ENCODE data around the gene INPP5D. TPM values are rescaled to one million over a fixed set of nuclear protein-coding genes. Genes with fewer than 3 reads are reported as not detected.
A peak's percentile ranks its signal among the peaks of the same experiment; 100 is the strongest.

INPP5D gene
- total and polyA plus RNA-seq, 2 of the 13 experiments (the other 11 are each of a cell fraction or from before 2014, with no cell fraction given) = 16.7 to 18.0 TPM

- no peak for TF ChIP-seq ARID2 (CRISPR knock-in tag; IDR thresholded peaks at IDR 0.05; ENCODE audit: borderline replicate concordance)
- TF ChIP-seq HOXA9 (CRISPR knock-in tag; IDR thresholded peaks at IDR 0.05; ENCODE audit: borderline replicate concordance) = no peak
- no peak for TF ChIP-seq ZNF720 (CRISPR knock-in tag; IDR thresholded peaks at IDR 0.05)
- no peak for TF ChIP-seq SRSF4 (IDR thresholded peaks at IDR 0.05; ENCODE audit: low read depth, low read length, poor library complexity, severe bottlenecking)
- TF ChIP-seq, protein P1, sequence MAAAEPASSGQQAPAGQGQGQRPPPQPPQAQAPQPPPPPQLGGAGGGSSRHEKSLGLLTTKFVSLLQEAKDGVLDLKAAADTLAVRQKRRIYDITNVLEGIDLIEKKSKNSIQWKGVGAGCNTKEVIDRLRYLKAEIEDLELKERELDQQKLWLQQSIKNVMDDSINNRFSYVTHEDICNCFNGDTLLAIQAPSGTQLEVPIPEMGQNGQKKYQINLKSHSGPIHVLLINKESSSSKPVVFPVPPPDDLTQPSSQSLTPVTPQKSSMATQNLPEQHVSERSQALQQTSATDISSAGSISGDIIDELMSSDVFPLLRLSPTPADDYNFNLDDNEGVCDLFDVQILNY (CRISPR knock-in tag; conservative IDR thresholded peaks at IDR 0.05) = no peak
- no peak for TF ChIP-seq NFIC (IDR thresholded peaks at IDR 0.05; ENCODE audit: low read length)
- no peak for TF ChIP-seq ZBTB38 (CRISPR knock-in tag; IDR thresholded peaks at IDR 0.05)
Measured at GRCh38 chr2:233165543-233165894, 105.4 kb downstream of the INPP5D start (continued).

DNA sequence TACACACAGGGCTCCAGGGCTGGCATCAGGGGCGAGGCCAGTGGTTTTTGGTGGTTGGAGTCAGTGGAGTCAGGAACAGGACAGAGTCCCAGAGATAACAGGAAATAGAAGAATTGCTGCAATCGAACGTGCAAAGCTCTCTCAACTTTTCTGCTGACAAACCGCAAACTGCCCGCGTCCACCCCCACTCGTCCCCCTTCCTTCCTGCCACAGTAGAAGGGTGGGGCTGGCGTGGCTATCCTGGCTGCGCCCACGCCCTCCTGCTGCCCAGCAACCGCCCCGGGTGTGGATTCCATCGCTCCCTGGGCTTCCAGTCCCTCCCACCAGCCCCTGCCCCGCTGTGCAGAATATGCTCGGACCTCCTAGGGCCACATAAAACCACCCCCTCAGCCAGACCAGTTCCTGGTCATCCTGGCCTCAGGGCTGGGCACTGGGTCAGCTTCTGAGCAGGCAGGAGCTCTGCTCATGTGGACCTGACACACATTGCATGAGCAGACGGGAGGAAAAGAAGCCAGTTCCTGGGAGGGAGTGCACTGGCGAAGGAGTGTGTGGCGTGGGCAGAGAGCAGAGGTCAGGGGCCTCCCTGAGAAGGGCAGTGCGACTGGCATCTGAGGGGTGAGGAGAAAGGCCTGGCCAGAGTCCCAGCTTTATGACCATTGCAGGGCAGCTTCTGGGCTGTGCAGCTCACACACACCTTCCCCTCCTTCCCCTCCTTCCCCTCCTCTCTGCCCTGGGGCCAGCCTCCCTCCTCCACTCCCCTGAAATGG, 105.9 kb downstream of the INPP5D start:
- no peaks in the 10 kb centered on the region for H3K9me3 ChIP-seq (ENCODE audit: low read length)
- H3K36me3 ChIP-seq (replicated peaks in 1 of 2; ENCODE audit: control insufficient read depth in 1 of 2, insufficient read depth in 2 of 2, low read length in 2 of 2) = peaks cover 31 to 58% of the 10 kb centered on the region in 2 experiments
- no peak overlapping the region for H2AFZ ChIP-seq (ENCODE audit: low read length)
- H4K20me1 ChIP-seq (ENCODE audit: insufficient read depth, low read length) = no peaks in the 10 kb centered on the region
- H3K9ac ChIP-seq (ENCODE audit: insufficient read depth, low read depth, low read length) = no peak overlapping the region
- intact Hi-C loops (cut with micrococcal nuclease; ENCODE audit: unreplicated experiment) (no loop called here), in situ Hi-C loops (cut with HindIII; ENCODE audit: extremely low pct_ligation_motif_present, low pct_unique_long_range_greater_than_20kb) (no loop called here)
- no peak for FAIRE-seq
- TF ChIP-seq PAF1 (CRISPR knock-in tag; IDR thresholded peaks at IDR 0.05) = no peak
- TF ChIP-seq AGO2 (optimal IDR thresholded peaks at IDR 0.05; ENCODE audit: low read depth, low read length) = peak; percentile 32
- H3K27ac ChIP-seq (ENCODE audit: extremely low read length, insufficient read depth, low read length) = no peak overlapping the region
- no TSS peak for BruUV-seq (replicated peaks)
- 90% methylated on average over 19 of the region's 19 CpGs for WGBS (ENCODE audit: low lambda C conversion rate)
- no peak overlapping the region for H3K4me3 ChIP-seq (replicated peaks in 1 of 3; ENCODE audit: insufficient read depth in 1 of 3, low read depth in 2 of 3, low read length in 3 of 3)
- no peak for DNase-seq (ENCODE audit: low spot score)
- no peak for ATAC-seq
- H3K79me2 ChIP-seq (ENCODE audit: insufficient read depth, low read length) = no peaks in the 10 kb centered on the region
- H3K27me3 ChIP-seq (ENCODE audit: control insufficient read depth in 1 of 2, insufficient read depth in 2 of 2, low read length in 2 of 2) = no peaks in the 10 kb centered on the region
- no peak overlapping the region for H3K4me2 ChIP-seq (ENCODE audit: low read depth, low read length)
- no peaks in the 10 kb centered on the region for H3K4me1 ChIP-seq (ENCODE audit: insufficient read depth, low read length)
- ChIA-PET CTCF (ENCODE audit: low intra/inter-chr PET ratio, low total read pairs) (no interaction called here), POLR2A (no interaction called here)
